IMR-90 (cell line): Measurements from ENCODE around the gene KRT7.

ENCODE experiments used
- BHLHE40 ChIP-seq: fragments of 150-350 bp; IDR thresholded peaks from 2 replicates; pipeline ENCODE4 v1.6.1; 2016; ENCODE audit warnings: mild to moderate bottlenecking, low read depth, low read length
- CEBPB ChIP-seq: IDR thresholded peaks from 2 replicates; pipeline ENCODE4 v1.6.1; 2012; ENCODE audit warnings: low read depth, low read length, improper control_type of control experiment
- CHD1 ChIP-seq: IDR thresholded peaks from 2 replicates; pipeline ENCODE4 v1.6.1; 2012; ENCODE audit warnings: low read depth, low read length, improper control_type of control experiment
- CTCF ChIP-seq: conservative IDR thresholded peaks from 2 replicates; pipeline ENCODE4 v1.5.1; 2012; ENCODE audit warnings: mild to moderate bottlenecking, low read depth, low read length, improper control_type of control experiment
- ELK1 ChIP-seq: fragments of 150-350 bp; IDR thresholded peaks from 2 replicates; pipeline ENCODE4 v1.6.1; 2016; ENCODE audit warnings: low read depth, mild to moderate bottlenecking, low read length, moderate library complexity, borderline replicate concordance
- MAFK ChIP-seq: IDR thresholded peaks from 2 replicates; pipeline ENCODE4 v1.6.1; 2012; ENCODE audit warnings: low read depth, low read length, improper control_type of control experiment
- MAZ ChIP-seq: IDR thresholded peaks from 2 replicates; pipeline ENCODE4 v1.6.1; 2012; ENCODE audit warnings: low read depth, mild to moderate bottlenecking, low read length, improper control_type of control experiment, moderate library complexity, borderline replicate concordance
- MXI1 ChIP-seq: IDR thresholded peaks from 2 replicates; pipeline ENCODE4 v1.6.1; 2012; ENCODE audit warnings: low read depth, mild to moderate bottlenecking, low read length, moderate library complexity, borderline replicate concordance
- POLR2A ChIP-seq: IDR thresholded peaks from 2 replicates; pipeline ENCODE4 v1.6.1; 2012; ENCODE audit warnings: mild to moderate bottlenecking, low read depth, low read length
- RAD21 ChIP-seq: IDR thresholded peaks from 2 replicates; pipeline ENCODE4 v1.6.1; 2012; ENCODE audit warnings: low read length, improper control_type of control experiment
- RCOR1 ChIP-seq: IDR thresholded peaks from 2 replicates; pipeline ENCODE4 v1.6.1; 2012; ENCODE audit warnings: mild to moderate bottlenecking, low read length, improper control_type of control experiment; ENCODE audit not compliant: insufficient replicate concordance
- RFX5 ChIP-seq: IDR thresholded peaks from 2 replicates; pipeline ENCODE4 v1.8.0; 2012; ENCODE audit warnings: low read depth, mild to moderate bottlenecking, low read length, moderate library complexity
- SMC3 ChIP-seq: fragments of 150-350 bp; IDR thresholded peaks from 2 replicates; pipeline ENCODE4 v1.6.1; 2016; ENCODE audit warnings: low read depth, mild to moderate bottlenecking, antibody characterized with exemption, low read length, moderate library complexity
- USF2 ChIP-seq: fragments of 150-350 bp; IDR thresholded peaks from 2 replicates; pipeline ENCODE4 v1.6.1; 2017; ENCODE audit warnings: mild to moderate bottlenecking, antibody characterized with exemption, low read length, low read depth

- TF ChIP-seq RCOR1 = no peak
- no peak for TF ChIP-seq MAZ
- TF ChIP-seq CTCF = no peak
- no peak for TF ChIP-seq POLR2A
- TF ChIP-seq USF2 = no peak
- TF ChIP-seq CHD1 = no peak
- TF ChIP-seq RAD21 = no peak
- TF ChIP-seq MAFK = no peak
- TF ChIP-seq SMC3 = no peak
- no peak for TF ChIP-seq ELK1
- TF ChIP-seq CEBPB = no peak
- no peak for TF ChIP-seq BHLHE40
- no peak for TF ChIP-seq RFX5
- no peak for TF ChIP-seq MXI1
Measured at GRCh38 chr12:52218001-52218400, 15.0 kb upstream of the KRT7 start.
